ENCODE data around the gene ABCB9. TPM values are rescaled to one million over a fixed set of nuclear protein-coding genes. Genes with fewer than 3 reads are reported as not detected.

ABCB9 gene
- total RNA-seq, 1 experiment from 2014 or later = 4.6 TPM

- TF ChIP-seq CTCF (conservative IDR thresholded peaks at IDR 0.05) = no peak
- WGBS (ENCODE audit: extremely low coverage, insufficient read length, low lambda C conversion rate) = no CpG with 5 or more reads among the region's 8 CpGs
- H3K27me3 Mint-ChIP-seq (ENCODE audit: low read depth) = no peaks in the 10 kb centered on the region; the same call in 1 of the 2 replicates
- Histone ChIP-seq H3K9me3 (ENCODE audit: control insufficient read depth, low read depth, low read length) (no peaks in the 10 kb centered on the region), H3K4me2 (ENCODE audit: insufficient read depth, insufficient read length, low read length) (no peak overlapping the region), H3K23me2 (ENCODE audit: insufficient read length, low read depth, low read length, poor library complexity, severe bottlenecking) (no peaks in the 10 kb centered on the region), H3K23ac (ENCODE audit: insufficient read length, low read depth, low read length) (no peak overlapping the region), H2BK120ac (ENCODE audit: low read depth, low read length, poor library complexity, severe bottlenecking) (no peak overlapping the region), H2BK5ac (ENCODE audit: insufficient read length, low read length) (no peak overlapping the region), H3K4ac (ENCODE audit: low read depth, low read length) (no peak overlapping the region), H4K20me1 (ENCODE audit: control insufficient read depth, insufficient read depth, insufficient read length) (no peaks in the 10 kb centered on the region), H2AK5ac (ENCODE audit: insufficient read length, low read length) (no peak overlapping the region), H2AFZ (ENCODE audit: low read length) (no peak overlapping the region), H4K8ac (replicated peaks; ENCODE audit: insufficient read length, low read depth, low read length) (no peak overlapping the region), H3K27me3 (ENCODE audit: insufficient read depth, low read length) (no peaks in the 10 kb centered on the region), H3K14ac (ENCODE audit: insufficient read depth, low read length) (no peak overlapping the region), H4K5ac (ENCODE audit: insufficient read length, low read depth, low read length) (no peak overlapping the region), H3T11ph (ENCODE audit: low read length) (no peak overlapping the region), H3K27ac (ENCODE audit: insufficient read length, low read depth, low read length) (no peak overlapping the region), H3K9ac (ENCODE audit: extremely low read depth, insufficient read length, low read length) (no peak overlapping the region), H3K79me1 (ENCODE audit: insufficient read depth, low read depth, low read length, poor library complexity, severe bottlenecking) (no peaks in the 10 kb centered on the region), H2BK15ac (ENCODE audit: low read depth, low read length) (no peak overlapping the region), H3K79me2 (ENCODE audit: insufficient read depth, low read length) (no peaks in the 10 kb centered on the region), H3K4me1 (ENCODE audit: insufficient read depth, low read length) (no peaks in the 10 kb centered on the region), H4K91ac (ENCODE audit: insufficient read length, low read depth, low read length) (no peak overlapping the region), H2BK20ac (ENCODE audit: low read depth, low read length, poor library complexity, severe bottlenecking) (no peak overlapping the region), H2BK12ac (ENCODE audit: insufficient read length, low read depth, low read length) (no peak overlapping the region), H3K56ac (ENCODE audit: insufficient read length, low read depth, low read length) (no peak overlapping the region), H3K18ac (ENCODE audit: insufficient read length, low read depth, low read length) (no peak overlapping the region)
- peak overlapping the region in 1 of 3 experiments; percentile 22; a peak in 2 of 7 replicates for H3K27ac Mint-ChIP-seq
- DNase-seq = no peak
- no peaks in the 10 kb centered on the region for H3K4me1 Mint-ChIP-seq
- no peak overlapping the region for H3K4me3 Mint-ChIP-seq
- H3K9me3 Mint-ChIP-seq = no peaks in the 10 kb centered on the region
- H3K36me3 Mint-ChIP-seq (ENCODE audit: insufficient read depth in 1 of 3, low read depth in 3 of 3) = no peaks in the 10 kb centered on the region
These were observed 33.1 kb upstream of the ABCB9 start for GRCh38 chr12:122999196-122999946.
